GM18505 (cell line): ENCODE measurements around the gene USP4.
"Not testable (repeated sequence)": the region's sequence is repeated elsewhere in the genome, so short reads cannot be mapped to it uniquely, and the experiment has no call there.

Source experiments
- ATAC-seq: cut with Tn5 transposase; IDR thresholded peaks from one replicate; pipeline ENCODE4 v1.9.1; 2021; ENCODE audit not compliant: unreplicated experiment
- POLR2A ChIP-seq: IDR thresholded peaks from 4 replicates; pipeline ENCODE4 v1.6.1; 2011; ENCODE audit warnings: borderline replicate concordance; ENCODE audit not compliant: insufficient read depth, insufficient read length; ENCODE audit errors: extremely low read depth

The USP4 gene

DNA sequence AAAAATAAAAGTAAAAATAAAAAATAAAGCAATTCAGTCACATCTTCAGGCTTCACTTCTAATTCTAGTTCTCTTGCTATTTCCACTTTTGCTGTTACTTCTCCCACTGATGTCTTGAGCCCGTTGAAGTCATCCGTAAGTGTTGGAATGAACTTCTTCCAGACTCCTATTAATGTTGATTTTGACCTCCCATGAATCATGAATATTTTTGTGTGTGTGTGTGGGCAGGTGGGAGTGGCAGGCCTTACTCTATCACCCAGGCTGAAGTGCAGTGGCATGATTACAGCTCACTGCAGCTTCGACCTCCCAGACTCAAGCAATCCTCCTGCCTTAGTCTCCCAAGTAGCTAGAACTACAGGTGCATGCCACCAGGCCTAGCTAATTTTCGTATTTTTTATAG lies 10.7 kb downstream of the USP4 start:
- TF ChIP-seq POLR2A, result no peak
- ATAC-seq, result no peak

DNA sequence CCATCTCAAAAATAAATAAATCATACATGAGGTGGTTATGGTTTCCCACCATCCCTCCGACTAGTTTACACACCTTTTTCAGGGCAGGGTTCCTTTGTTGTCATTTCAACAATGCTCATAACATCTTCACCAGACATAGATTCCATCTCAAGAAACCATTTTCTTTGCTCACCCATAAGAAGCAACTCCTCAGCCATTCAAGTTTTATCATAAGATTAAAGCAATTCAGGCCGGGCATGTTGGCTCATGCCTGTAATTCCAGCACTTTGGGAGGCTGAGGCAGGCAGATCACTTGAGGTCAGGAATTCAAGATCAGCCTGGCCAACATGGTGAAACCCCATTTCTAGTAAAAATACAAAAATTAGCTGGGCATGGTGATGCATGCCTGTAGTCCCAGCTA lies 11.5 kb downstream of the USP4 start:
- not testable (repeated sequence) for ATAC-seq

GRCh38 chr3:49327485-49327884 lies 12.4 kb downstream of the USP4 start:
- no peak for ATAC-seq
- no peak for TF ChIP-seq POLR2A

GRCh38 chr3:49324768-49325167 lies 15.1 kb downstream of the USP4 start:
- no peak for TF ChIP-seq POLR2A
- ATAC-seq, result no peak

GRCh38 chr3:49316696-49317457 lies 23.0 kb downstream of the USP4 start:
- ATAC-seq, result no peak
- TF ChIP-seq POLR2A, result no peak

- TF ChIP-seq POLR2A, result no peak
- ATAC-seq, result no peak
Observed at GRCh38 chr3:49313896-49314688, 25.8 kb downstream of the USP4 start.

- no peak for TF ChIP-seq POLR2A
- no peak for ATAC-seq
Observed at GRCh38 chr3:49311283-49311682, 28.6 kb downstream of the USP4 start.

- no peak for ATAC-seq
- no peak for TF ChIP-seq POLR2A
Observed at GRCh38 chr3:49310677-49311076, 29.2 kb downstream of the USP4 start.

- TF ChIP-seq POLR2A, result no peak
- no peak for ATAC-seq
Observed at GRCh38 chr3:49305608-49306007, 34.2 kb downstream of the USP4 start.

DNA sequence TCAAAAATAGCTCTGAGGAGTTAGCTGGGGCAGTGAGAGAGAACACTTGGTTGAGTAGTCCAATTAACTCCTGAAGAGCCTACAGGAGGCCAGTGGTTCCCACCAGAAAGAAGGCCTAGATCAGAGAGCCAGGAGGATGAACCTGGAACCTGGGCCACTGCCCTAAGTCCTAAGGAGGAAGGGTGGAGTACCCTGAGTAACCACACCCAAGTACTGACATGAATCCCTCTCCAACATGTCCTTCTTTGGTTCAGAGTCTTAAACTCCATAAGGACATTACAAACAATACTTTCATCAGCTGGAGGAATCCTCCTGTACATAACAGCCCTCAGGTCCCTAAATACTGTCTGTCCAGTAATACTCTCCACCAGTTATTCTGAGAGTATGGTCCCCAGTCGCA lies 37.2 kb downstream of the USP4 start:
- no peak for TF ChIP-seq POLR2A
- no peak for ATAC-seq

GRCh38 chr3:49300595-49300994 lies 39.3 kb downstream of the USP4 start:
- no peak for ATAC-seq
- TF ChIP-seq POLR2A, result no peak

- ATAC-seq, result no peak
- no peak for TF ChIP-seq POLR2A
Observed at GRCh38 chr3:49298511-49298910, 41.3 kb downstream of the USP4 start.

DNA sequence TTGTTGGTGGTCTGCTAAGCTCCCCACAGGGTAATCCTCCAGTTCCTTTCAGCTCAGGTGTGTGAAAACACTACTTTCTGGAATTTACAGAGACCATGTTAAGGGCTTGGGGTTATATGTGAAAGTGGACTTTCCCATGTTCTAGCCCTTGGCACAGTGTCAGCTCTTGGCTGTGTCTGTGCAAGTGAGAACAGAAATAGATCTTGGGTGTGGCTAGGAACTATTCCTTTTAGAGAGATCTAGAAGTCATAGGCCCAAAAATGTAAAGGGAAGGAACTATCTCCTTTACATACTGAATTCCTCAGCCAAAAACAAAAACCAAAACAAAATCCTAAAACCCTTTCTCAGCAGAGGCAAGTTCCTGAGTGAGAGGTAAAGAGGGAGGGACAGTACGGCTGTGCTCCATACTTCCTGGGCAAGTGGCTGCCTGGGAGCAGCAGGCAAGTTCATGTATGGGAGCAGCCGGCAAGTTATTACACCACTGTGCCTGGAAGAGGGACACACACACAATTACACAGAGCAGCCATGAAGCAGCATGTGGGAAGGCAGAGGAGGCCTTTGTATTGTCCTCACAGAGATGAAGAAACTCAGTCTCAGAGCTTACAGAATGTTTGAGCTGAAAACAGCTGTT lies 43.0 kb downstream of the USP4 start:
- no peak for ATAC-seq
- TF ChIP-seq POLR2A, result no peak
